ENCODE results near the gene BPIFA3.

Gene BPIFA3

DNA sequence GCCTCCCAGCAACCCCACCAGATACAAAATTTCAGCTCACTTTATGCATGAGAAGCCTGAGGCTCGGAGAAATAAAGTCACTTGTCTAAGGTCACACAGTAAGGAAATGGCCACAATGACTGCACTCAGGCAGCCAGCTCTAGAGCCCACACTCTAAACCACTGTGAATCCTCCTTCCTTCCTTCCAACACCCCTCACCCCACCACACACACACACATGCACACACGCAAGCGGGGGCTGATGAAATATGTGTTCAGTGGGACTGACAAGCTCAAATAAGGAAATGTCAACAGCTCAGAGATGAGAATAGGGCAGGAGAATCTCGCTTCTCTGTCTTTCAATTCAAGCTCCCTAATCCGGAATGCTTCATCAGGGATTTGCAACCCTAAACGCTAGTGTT is 12.7 kb downstream of the BPIFA3 start:
- DNase-seq = no peak

DNA sequence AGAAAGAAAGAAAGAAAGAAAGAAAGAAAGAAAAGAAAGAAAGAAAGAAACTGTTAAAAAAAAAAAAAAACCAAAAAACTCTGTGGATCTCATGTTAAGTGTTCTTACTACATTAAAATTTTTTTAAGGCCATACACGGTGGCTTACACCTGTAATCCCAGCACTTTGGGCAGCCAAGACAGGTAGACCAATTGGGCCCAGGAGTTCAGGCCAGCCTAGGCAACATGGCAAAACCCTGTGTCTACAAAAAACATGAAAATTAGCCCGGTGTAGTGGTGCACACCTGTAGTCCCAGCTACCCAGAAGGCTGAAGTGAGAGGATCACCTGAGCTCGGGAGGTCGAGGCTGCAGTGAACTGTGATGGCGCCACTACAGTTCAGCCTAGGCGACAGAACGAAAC is 14.1 kb downstream of the BPIFA3 start:
- DNase-seq = no peak

GRCh38 chr20:33232486-33233072 is 15.4 kb downstream of the BPIFA3 start:
- no peak for DNase-seq

DNA sequence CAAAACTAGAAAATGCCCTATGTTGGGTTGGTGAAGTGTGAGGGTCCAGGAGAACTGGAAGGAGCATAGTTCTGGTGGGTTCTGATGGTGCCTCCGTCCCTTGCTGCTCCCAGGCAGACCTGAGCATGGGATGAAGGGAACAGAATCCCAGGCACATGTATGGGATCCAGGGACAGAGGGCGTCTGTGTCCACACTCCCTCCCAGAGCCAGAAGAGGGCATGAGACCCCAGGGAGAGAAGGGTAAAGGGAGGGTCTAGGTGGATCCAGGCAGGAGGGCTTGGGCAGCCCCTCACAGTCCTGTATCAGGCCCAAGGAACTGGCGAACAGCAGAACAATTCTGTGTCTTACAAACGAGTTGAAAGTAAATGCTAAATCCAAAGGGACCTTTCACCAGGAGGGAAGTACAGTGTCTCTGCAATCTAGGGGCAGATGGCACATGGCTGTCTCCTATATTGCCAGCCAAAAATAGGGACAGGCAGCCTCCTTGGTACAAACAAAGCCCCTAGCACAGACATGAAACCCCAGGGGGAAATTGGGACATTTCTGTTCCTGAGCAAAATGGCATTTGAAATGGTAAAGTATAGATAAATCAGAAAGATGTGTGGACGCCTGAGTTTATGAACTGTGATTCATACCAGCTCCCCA is 16.1 kb downstream of the BPIFA3 start:
- no peak for DNase-seq

DNA sequence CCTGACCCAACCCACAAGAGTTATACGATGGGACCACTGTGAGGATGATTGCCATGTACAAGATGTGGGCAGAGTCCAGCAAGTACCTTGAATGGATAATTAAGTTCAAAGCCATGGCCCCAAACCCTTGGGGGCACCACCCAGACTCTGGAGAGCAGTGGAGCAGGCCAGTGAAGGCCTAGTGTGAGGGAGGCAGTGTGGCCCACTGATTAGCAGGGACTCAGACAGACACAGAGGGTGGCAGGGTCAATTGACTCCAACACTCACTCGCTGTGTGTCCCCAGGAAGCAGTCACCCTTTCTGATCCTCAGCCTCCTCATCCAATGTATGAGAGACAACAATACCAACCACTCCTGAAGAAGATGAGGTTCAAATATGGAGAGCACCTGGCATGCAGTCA is 16.9 kb downstream of the BPIFA3 start:
- DNase-seq = no peak

GRCh38 chr20:33235696-33236095 is 18.5 kb downstream of the BPIFA3 start, which contains the start of gene BPIFA1:
Gene BPIFA1, plus strand, starts transcription at chr20:33235996. Its CDS starts 1,716 bp downstream, at chr20:33237712.
- DNase-seq = no peak

DNA sequence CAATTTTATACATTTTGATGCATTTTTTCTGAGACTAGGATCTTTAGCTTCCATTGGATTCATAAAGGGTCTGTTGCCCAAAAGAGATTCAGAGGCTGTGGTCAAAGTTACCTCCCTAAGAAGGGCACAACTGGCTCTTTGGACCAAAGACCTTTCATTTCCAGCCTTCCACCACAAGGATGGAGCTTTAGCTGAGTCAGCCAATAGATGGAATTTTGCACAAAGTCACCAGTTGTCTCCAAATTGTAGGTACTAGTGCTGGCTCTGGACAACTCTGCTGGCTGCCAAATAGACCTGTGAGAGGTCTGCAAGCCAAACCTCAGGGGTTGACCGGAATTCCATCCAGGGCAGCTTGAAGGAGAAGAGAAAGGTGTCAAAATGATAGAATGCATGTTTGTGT is 19.2 kb downstream of the BPIFA3 start:
- DNase-seq = no peak

DNA sequence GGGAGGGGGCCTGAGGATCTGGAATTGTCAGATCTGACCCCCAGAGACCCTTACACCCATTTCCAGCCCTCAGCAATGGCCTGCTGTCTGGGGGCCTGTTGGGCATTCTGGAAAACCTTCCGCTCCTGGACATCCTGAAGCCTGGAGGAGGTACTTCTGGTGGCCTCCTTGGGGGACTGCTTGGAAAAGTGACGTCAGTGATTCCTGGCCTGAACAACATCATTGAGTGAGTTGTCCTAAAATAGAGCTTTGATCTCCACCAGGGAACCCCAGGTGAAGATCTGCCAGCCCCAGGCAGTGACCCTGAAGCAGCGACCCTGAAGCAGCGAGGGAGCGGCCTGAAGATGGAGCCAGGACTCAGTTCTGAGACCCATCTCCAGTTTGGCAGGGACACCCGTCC is 20.8 kb downstream of the BPIFA3 start:
- DNase-seq = no peak

GRCh38 chr20:33239418-33239817 is 22.3 kb downstream of the BPIFA3 start:
- DNase-seq = no peak

DNA sequence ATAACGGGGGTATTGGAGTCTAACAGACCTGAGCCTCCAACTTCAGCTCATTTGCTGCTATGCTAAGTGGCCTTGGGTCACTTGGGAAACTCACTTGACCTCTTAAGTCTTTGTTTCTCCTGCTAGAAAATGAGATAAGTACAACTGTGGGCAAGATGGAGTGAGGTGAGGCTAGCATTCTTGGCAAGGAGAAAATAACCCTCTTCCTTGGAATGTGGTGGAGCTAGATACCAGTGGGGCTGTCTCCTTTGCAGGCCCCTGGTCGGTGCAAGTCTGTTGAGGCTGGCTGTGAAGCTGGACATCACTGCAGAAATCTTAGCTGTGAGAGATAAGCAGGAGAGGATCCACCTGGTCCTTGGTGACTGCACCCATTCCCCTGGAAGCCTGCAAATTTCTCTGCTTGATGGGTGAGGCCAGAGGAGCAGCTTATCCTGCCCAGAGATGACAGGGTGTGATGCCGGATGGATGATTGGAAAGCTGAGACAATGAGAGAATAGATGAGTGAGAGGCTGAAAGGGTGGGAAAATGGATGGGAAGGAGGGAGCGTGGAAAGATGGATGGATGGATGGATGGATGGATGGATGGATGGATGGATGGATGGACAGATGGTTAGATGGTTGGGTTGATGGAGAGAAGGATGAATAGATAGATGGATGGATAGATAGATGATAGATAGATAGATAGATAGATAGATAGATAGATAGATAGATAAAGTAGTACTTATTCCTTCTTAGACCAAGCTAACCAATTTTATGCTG is 23.0 kb downstream of the BPIFA3 start:
- DNase-seq = no peak

- DNase-seq = no peak
These were observed 23.8 kb downstream of the BPIFA3 start for GRCh38 chr20:33240923-33241322.

DNA sequence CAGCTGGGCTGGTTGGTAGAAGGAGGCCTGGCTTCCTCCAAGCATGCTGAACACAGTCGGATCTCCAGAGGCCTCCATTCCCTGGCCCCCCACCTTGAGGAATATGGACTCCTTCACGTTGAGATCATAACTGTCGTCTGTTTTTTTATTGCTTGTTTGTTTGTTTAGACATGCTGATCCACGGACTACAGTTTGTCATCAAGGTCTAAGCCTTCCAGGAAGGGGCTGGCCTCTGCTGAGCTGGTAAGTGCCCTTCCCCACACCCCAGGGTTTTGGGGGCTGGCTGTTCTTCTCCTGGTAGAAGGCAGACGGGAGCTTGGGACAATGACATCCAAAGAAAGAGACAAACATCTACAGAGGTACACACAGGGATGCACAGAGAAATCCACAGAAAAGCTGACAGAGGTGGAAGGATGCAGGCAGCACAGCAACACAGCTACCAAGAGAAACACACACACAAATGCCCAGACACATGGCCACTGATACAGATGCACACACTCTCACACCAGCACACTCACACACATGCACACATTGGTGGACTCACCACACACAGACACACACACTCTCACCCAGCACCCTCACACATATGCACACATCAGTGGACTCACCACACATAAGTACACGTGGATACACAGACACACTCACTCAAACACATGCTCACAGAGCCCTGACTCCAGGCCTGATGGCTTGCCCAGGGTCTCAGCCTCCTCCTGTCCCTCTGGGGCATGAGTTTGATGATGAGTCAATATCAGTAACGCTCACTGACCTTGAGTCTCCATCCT is 25.4 kb downstream of the BPIFA3 start:
- DNase-seq = no peak

GRCh38 chr20:33246077-33246476 is 28.9 kb downstream of the BPIFA3 start:
- DNase-seq = no peak

GRCh38 chr20:33249456-33249855 is 32.3 kb downstream of the BPIFA3 start:
- no peak for DNase-seq

GRCh38 chr20:33250666-33251065 is 33.5 kb downstream of the BPIFA3 start:
- no peak for DNase-seq

DNA sequence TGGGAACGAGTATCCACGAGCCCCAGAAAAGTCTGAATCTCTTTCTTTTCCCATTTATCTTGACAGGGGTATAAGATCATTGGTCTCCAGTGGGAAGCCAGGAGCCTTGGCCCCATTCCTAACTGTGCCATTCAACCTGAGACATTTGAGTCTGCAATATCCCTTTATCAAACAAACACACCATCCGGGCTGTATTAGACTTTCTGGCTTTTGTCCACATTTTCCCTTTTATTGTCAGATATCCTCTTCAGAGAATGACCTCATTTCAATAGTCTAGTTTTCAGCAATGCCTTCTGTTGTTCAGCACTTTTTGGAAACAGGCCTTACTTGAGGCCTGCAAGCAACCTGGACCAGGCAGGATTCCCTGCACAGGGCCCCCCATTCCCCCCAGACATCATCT is 34.3 kb downstream of the BPIFA3 start:
- no peak for DNase-seq

DNA sequence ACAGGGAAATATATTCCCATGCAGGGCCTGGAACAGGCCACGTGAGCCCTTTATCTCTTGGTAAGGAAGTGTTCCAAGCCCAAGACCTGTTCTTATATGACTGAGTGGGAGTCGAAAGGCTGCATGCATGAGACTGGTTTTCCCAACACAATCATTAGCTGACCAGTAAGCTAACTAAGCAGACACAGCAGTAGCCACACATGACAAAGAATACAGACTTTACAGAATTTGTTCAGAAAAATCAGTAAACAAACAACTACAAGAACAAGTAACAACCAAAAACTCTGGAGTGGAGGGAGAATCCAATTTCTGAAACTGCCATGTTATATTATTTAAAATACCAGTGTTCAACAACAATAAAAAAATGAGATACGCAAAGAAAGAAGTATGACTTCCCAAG is 35.3 kb downstream of the BPIFA3 start:
- no peak for DNase-seq

DNA sequence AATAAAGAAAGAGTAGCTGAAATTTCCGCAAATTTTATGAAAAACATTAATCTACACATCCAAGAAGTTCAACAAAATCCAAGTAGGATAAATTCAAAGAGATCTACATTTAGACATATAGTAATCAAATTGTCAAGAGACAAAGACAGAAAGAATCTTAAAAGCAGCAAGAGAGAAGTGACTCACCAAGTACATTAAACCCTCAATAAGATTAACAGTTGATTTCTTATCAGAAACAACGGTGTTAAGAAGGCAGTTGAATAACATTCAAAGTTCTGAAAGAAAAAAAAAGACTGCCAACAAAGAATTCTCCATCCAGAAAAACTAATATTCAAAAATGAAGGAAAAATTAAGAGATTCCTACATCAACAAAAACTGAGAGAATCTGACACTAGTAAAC is 37.9 kb downstream of the BPIFA3 start:
- DNase-seq = no peak

DNA sequence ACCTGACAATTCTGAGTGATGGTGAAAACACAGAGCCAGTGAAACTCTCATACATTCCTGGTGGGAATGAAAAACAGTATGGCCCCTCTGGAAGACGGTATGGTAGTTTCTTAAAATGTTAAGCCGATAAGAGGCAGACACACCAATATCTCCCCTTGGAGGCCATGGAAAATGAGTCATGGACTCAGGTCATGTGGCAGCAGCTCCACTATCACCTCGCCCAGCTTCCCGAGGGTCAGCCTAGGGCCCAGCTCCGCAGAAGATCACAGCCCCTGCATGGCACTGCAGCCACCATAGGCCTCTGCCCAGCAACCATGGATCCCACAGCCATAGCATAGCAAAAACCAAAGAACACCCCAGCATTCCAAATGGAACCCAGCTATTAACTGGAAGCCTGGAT is 40.1 kb downstream of the BPIFA3 start:
- DNase-seq = no peak

GRCh38 chr20:33259371-33259770 is 42.2 kb downstream of the BPIFA3 start:
- DNase-seq = no peak

DNA sequence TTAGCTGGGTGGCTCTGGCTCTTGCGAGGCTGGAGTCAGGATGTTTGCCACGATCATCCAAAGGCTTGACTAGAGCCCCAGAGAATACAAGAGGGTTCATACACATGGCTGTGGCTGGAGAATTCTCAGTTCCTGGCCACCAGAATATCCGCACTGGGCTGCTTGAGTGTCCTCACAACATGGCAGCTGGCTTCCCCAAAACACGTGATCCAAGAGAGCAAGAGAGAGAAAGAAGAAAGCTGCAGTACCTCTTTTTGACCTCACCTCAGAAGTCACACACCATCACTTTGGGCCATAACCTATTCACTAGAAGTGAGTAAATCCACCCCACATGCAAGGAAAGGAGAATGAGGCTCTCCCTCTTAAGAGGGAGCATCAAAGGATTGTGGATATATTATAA is 44.3 kb downstream of the BPIFA3 start:
- no peak for DNase-seq

GRCh38 chr20:33262658-33263065 is 45.5 kb downstream of the BPIFA3 start:
- DNase-seq = no peak

GRCh38 chr20:33263784-33264183 is 46.6 kb downstream of the BPIFA3 start:
- no peak for DNase-seq

- no peak for DNase-seq
These were observed 50.5 kb downstream of the BPIFA3 start for GRCh38 chr20:33267701-33268100.
